ENCODE data around the gene MMP20.

GRCh38 chr11:102614485-102614884 is 10.6 kb downstream of the MMP20 start:
- TF ChIP-seq POLR2A (IDR thresholded peaks at IDR 0.05) (no peak), CTCF (IDR thresholded peaks at IDR 0.05) (no peak)
